Measurements from ENCODE around the gene H6PD.

DNA sequence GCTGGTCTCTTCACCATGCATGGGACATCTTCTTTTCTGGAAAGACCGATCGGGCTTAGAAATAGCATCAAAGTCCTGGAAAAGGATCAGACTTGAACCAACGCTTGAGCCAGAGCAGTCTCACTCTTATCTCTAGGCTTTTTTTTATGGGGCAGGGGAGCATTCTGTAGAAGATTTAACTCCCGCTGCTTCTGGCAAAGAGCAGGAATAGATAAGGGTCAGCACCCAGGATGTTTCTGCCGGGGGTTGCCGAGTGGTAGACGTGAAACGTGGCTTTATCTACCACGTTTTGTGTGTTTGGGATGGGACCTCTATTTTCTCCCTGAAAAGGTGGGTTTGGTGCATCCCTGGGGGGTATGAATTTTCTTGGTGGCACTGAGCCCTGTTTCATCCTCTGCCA is 76.9 kb downstream of the H6PD start:
- no peak for TF ChIP-seq CTCF (IDR thresholded peaks at IDR 0.05; ENCODE audit: insufficient read depth, low read length, poor library complexity, severe bottlenecking)
- TF ChIP-seq EZH2phosphoT487 (conservative IDR thresholded peaks at IDR 0.05; ENCODE audit: low read length): no peak
